GM21786 (cell line): ENCODE measurements around the gene SLC5A5.
"Not testable (repeated sequence)": the region's sequence is repeated elsewhere in the genome, so short reads cannot be mapped to it uniquely, and the experiment has no call there.

Experiments used
- ATAC-seq: cut with Tn5 transposase; IDR thresholded peaks from one replicate; pipeline ENCODE4 v1.9.1; 2021; ENCODE audit not compliant: unreplicated experiment

SLC5A5 gene

DNA sequence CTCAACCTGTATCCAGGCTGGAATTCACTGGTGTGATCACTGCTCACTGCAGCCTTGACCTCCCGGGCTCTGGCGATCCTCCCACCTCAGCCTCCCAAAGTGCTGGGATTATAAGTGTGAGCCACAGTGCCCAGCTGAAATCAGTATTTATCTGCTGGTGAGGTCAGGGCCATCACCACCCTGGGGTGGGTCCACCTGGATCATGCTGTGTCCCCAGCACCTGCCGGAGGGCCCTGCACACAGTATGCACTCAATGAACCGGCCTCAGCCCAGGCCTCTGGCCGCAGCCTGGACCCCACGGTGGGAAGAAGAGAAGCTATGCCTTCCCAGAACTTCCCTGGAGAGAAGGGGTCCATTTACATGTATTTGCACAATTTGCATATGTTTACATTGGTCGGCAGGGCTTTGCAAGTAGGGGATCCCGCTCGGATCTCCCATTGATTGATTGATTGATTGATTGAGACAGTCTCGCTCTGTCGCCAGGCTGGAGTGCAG, 2.6 kb upstream of the SLC5A5 start:
- no peak for ATAC-seq

GRCh38 chr19:17871032-17871877, 490 bp upstream of the SLC5A5 start:
- no peak for ATAC-seq

GRCh38 chr19:17872251-17873001, 681 bp downstream of the SLC5A5 start:
- no peak for ATAC-seq

DNA sequence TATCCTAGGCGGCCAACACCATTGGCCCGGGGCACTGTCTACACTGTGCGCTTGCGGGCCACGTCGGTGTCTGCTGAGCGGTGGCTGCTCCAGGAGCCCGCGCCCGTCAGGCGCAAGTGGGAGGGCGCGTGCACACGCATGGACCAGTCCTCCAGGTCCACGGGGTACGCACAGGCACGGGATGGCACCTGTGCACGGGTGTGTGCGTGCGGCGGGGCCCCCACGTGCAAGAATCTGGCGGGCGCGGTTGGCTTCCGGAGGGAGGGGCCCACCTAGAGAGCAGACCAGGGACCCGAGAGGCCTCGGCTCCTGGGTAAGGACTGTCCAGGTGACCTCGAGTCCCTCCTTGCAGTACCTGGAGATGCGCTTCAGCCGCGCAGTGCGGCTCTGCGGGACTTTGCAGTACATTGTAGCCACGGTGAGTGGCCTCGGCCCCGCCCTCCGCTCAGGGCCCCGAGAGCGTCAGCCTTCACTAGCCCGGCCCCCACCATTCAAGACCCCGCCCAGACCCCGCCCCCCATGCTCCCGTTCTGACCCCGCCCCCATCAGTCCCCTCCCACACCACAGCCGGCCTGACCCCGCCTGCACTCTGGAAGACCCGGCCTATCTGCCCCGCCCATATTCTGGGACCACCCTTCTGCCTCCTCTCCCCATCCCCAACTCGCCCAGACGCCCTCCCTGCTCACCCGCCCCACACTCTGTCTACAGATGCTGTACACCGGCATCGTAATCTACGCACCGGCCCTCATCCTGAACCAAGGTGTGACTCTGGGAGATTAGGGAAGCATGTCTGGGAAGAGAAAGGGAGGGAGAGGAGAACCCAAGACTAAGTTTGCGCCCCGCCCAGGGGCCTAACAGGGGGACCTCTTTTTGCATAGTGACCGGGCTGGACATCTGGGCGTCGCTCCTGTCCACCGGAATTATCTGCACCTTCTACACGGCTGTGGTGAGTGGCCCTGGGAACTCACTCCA, 2.3 kb downstream of the SLC5A5 start:
- ATAC-seq: no peak

GRCh38 chr19:17874758-17875135, 3.0 kb downstream of the SLC5A5 start:
- no peak for ATAC-seq

- no peak for ATAC-seq
Measured at GRCh38 chr19:17877696-17878095, 6.0 kb downstream of the SLC5A5 start.

DNA sequence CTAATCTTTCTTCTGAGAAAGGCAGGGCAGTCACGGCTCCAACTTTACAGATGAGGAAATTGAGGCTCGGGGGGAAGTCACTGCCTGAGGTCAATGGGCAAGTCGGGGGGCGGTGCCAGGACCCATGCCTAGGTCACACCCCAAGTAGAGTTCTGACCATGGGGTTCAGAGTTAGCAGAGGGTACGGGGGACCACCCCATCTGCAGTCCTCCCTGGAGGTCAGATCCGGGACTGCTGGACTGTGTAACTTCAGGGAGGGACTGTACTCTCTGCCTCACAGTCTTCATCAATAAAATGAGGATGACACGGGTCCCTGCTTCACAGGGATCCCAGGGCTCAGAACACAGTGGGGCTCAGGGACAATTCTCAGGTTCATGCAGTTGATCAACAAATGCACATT, 7.7 kb downstream of the SLC5A5 start:
- ATAC-seq: no peak

- no peak for ATAC-seq
Measured at GRCh38 chr19:17881701-17882100, 10.0 kb downstream of the SLC5A5 start.

- ATAC-seq: no peak
Measured at GRCh38 chr19:17883627-17884410, 12.1 kb downstream of the SLC5A5 start.

DNA sequence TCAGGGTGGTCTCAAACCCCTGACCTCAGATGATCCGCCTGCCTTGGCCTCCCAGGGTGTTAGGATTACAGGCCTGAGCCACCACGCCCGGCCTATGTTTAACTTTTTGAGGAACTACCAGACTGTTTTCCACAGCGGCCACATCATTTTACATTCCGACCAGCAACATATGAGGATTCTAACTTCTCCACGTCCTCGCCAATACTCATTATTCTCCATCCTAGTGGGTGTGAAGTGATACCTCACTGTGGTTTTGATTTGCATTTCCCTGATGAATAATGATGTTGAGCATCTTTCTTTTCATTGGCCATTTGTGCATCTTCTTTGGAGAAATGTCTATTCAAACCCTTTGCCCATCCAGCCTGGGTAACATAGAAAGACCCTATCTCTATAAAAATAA, 14.8 kb downstream of the SLC5A5 start:
- ATAC-seq: no peak

DNA sequence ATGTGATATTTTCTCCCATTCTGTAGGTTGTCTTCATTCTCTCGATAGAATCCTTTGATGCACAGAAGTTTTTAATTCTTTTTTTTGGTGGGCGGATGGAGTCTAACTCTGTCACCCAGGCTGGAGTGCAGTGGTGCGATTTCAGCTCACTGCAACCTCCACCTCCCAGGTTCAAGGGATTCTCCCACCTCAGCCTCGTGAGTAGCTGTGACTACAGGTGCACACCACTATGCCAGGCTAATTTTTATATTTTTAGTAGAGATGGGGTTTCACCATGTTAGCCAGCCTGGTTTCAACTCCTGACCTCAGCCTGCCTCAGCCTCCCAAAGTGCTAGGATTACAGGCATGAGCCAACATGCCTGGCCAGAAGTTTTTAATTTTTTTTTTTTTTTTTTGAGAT, 15.5 kb downstream of the SLC5A5 start:
- not testable (repeated sequence) for ATAC-seq

GRCh38 chr19:17888260-17888659, 16.5 kb downstream of the SLC5A5 start:
- ATAC-seq: no peak

- no peak for ATAC-seq
Measured at GRCh38 chr19:17889609-17890214, 18.0 kb downstream of the SLC5A5 start.

DNA sequence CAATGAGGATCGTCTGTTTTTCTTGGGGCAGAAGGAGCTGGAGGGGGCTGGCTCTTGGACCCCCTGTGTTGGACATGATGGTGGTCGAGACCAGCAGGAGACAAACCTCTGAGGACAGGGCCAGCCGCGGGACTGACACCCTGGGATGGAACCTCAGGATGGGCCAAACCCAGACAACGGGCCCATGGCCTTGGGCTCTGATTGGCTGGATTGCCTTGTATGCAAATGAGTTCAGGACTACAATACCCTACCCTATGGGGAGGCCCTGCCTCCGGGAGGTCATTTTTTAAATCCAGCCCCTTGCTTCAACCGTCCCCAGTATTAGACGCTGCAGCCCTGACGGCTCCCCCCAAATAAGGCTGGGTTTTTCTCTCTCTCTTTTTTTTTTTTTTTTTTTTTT, 22.0 kb downstream of the SLC5A5 start:
- ATAC-seq: no peak

- ATAC-seq: no peak
Measured at GRCh38 chr19:17902701-17903100, 31.0 kb downstream of the SLC5A5 start.

- ATAC-seq: no peak
Measured at GRCh38 chr19:17908244-17908643, 36.5 kb downstream of the SLC5A5 start.

- no peak for ATAC-seq
Measured at GRCh38 chr19:17909003-17909732, 37.4 kb downstream of the SLC5A5 start.

DNA sequence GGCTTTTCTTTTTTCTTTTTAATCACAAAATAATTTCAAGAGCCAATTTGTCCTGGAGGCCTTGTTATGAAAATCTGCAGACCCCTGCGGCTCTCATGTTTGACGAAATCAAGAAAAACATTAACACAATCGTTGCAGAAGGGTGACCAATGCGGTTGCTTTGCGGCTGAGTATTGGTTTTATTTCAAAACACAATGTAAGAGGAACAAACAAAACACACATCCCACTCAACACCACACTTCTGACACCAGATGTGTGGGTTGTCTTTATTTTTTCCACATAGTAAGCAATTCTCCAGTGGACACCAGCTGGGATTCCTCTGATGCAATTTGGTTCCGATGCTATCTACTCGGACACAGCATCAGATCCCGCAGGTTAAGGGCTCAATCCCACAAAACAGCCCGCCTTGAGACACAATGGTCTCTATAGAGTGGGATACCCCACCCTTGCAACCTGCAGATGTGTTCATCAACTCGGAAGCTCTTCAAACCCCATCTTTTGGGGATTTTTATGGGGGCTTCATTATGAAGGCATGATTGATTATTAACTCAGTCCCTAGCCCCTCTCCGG, 39.1 kb downstream of the SLC5A5 start:
- no peak for ATAC-seq
